IMR-90 (cell line): Measurements from ENCODE around the gene EHMT1. TPM values are rescaled to one million over a fixed set of nuclear protein-coding genes. Genes with fewer than 3 reads are reported as not detected.

Experiments used
- ATAC-seq: fragments of 200-7000 bp; cut with Tn5 transposase; 2 replicates; pipeline ENCODE4 v1.9.1; 2020; ENCODE audit warnings: low read depth, mild to moderate bottlenecking, moderate library complexity
- BruUV-seq: library from RNA; stranded (reverse); fragments of 400-500 nt; replicated peaks from 2 replicates; lab custom pipeline; 2021; lab: Mats Ljungman, UMichigan
- CTCF ChIA-PET: fragments of 300-600 bp; formaldehyde crosslinking; extraction: SDS; loops from one replicate; lab custom pipeline; 2021; ENCODE audit warnings: antibody characterized with exemption; lab: Yijun Ruan, JAX
- POLR2A ChIA-PET: fragments of 300-600 bp; sonication (Branson Sonifier 250); formaldehyde crosslinking; loops from one replicate; lab custom pipeline; 2022; ENCODE audit warnings: antibody characterized with exemption; ENCODE audit not compliant: unreplicated experiment; lab: Charles Lee
- DNase-seq: peaks from one replicate; pipeline ENCODE4 v3.0.0; 2013
- H2AFZ ChIP-seq: replicated peaks from 2 replicates; pipeline ENCODE3; 2013; ENCODE audit warnings: low read length, mild to moderate bottlenecking; ENCODE audit not compliant: poor library complexity
- H2AK5ac ChIP-seq: 2 replicates; pipeline ENCODE4 v1.6.1; 2013; ENCODE audit warnings: low read depth, low read length, inconsistent platforms
- H2AK9ac ChIP-seq: replicated peaks from 2 replicates; pipeline ENCODE3; 2013; ENCODE audit warnings: mild to moderate bottlenecking, low read depth, low read length, moderate library complexity; ENCODE audit not compliant: poor library complexity
- H2BK120ac ChIP-seq: 2 replicates; pipeline ENCODE4 v1.6.1; 2013; ENCODE audit warnings: low read depth, low read length, inconsistent platforms
- H2BK15ac ChIP-seq: 3 replicates; pipeline ENCODE4 v1.6.1; 2013; ENCODE audit warnings: low read depth, low read length, inconsistent platforms
- H2BK20ac ChIP-seq: 2 replicates; pipeline ENCODE4 v1.6.1; 2013; ENCODE audit warnings: low read depth, mild to moderate bottlenecking, inconsistent platforms, low read length, moderate library complexity
- H2BK5ac ChIP-seq: 2 replicates; pipeline ENCODE4 v1.6.1; 2013; ENCODE audit warnings: mild to moderate bottlenecking, low read depth, low read length, inconsistent platforms; ENCODE audit not compliant: poor library complexity, severe bottlenecking
- H3K14ac ChIP-seq: replicated peaks from 2 replicates; pipeline ENCODE4 v1.6.1; 2013; ENCODE audit warnings: low read depth, low read length, inconsistent platforms
- H3K18ac ChIP-seq: 2 replicates; pipeline ENCODE4 v1.6.1; 2013; ENCODE audit warnings: low read depth, low read length, control low read depth
- H3K23ac ChIP-seq: 2 replicates; pipeline ENCODE4 v1.6.1; 2013; ENCODE audit warnings: low read depth, low read length, inconsistent platforms
- H3K27ac ChIP-seq: 2 replicates; pipeline ENCODE4 v1.5.1; 2013; ENCODE audit warnings: mild to moderate bottlenecking, control low read depth, low read length; ENCODE audit not compliant: insufficient read depth
- H3K27me3 ChIP-seq: 2 replicates; pipeline ENCODE4 v1.6.1; 2013; ENCODE audit warnings: low read length; ENCODE audit not compliant: control insufficient read depth, insufficient read depth
- H3K36me3 ChIP-seq: 2 replicates; pipeline ENCODE4 v1.6.1; 2013; ENCODE audit warnings: low read length, mixed read lengths; ENCODE audit not compliant: control insufficient read depth, insufficient read depth
- H3K4ac ChIP-seq: 2 replicates; pipeline ENCODE4 v1.6.1; 2013; ENCODE audit warnings: low read depth, low read length, inconsistent platforms
- H3K4me1 ChIP-seq: 2 replicates; pipeline ENCODE4 v1.6.1; 2013; ENCODE audit warnings: low read length, mixed read lengths; ENCODE audit not compliant: control insufficient read depth, insufficient read depth
- H3K4me2 ChIP-seq: 2 replicates; pipeline ENCODE4 v1.6.1; 2013; ENCODE audit warnings: low read depth, mild to moderate bottlenecking, control low read depth, low read length, moderate library complexity
- H3K4me3 ChIP-seq: 2 replicates; pipeline ENCODE4 v1.5.1; 2013; ENCODE audit warnings: low read depth, mild to moderate bottlenecking, control low read depth, low read length, moderate library complexity; ENCODE audit not compliant: insufficient read depth
- H3K56ac ChIP-seq: 2 replicates; pipeline ENCODE4 v1.6.1; 2013; ENCODE audit warnings: low read length, inconsistent platforms; ENCODE audit not compliant: insufficient read depth; ENCODE audit errors: extremely low read depth
- H3K79me1 ChIP-seq, 2 experiments: 2 replicates each; pipeline ENCODE4 v1.6.1; 2013; ENCODE audit warnings: low read length in 2 of 2, inconsistent platforms in 1 of 2, low read depth in 1 of 2
- H3K9ac ChIP-seq: 2 replicates; pipeline ENCODE4 v1.6.1; 2013; ENCODE audit warnings: low read depth, low read length, control low read depth
- H3K9me1 ChIP-seq: 2 replicates; pipeline ENCODE4 v1.6.1; 2013; ENCODE audit warnings: low read length, inconsistent platforms; ENCODE audit not compliant: insufficient read depth
- H3K9me3 ChIP-seq: 2 replicates; pipeline ENCODE4 v1.6.1; 2013; ENCODE audit warnings: low read length; ENCODE audit not compliant: control insufficient read depth, insufficient read depth
- H4K20me1 ChIP-seq: 2 replicates; pipeline ENCODE4 v1.6.1; 2013; ENCODE audit warnings: low read length, inconsistent platforms; ENCODE audit not compliant: insufficient read depth
- H4K5ac ChIP-seq: 2 replicates; pipeline ENCODE4 v1.6.1; 2013; ENCODE audit warnings: mild to moderate bottlenecking, low read depth, low read length, control low read depth
- H4K8ac ChIP-seq, 2 experiments: 2 replicates each; pipeline ENCODE4 v1.6.1; 2013; ENCODE audit warnings: low read depth in 2 of 2, low read length in 2 of 2, control low read depth in 1 of 2, inconsistent platforms in 1 of 2
- H4K91ac ChIP-seq: 2 replicates; pipeline ENCODE4 v1.6.1; 2013; ENCODE audit warnings: low read depth, low read length, inconsistent platforms; ENCODE audit not compliant: insufficient read depth
- BHLHE40 ChIP-seq: fragments of 150-350 bp; IDR thresholded peaks from 2 replicates; pipeline ENCODE4 v1.6.1; 2016; ENCODE audit warnings: mild to moderate bottlenecking, low read depth, low read length
- CEBPB ChIP-seq: IDR thresholded peaks from 2 replicates; pipeline ENCODE4 v1.6.1; 2012; ENCODE audit warnings: low read depth, low read length, improper control_type of control experiment
- CHD1 ChIP-seq: IDR thresholded peaks from 2 replicates; pipeline ENCODE4 v1.6.1; 2012; ENCODE audit warnings: low read depth, low read length, improper control_type of control experiment
- FOS ChIP-seq: fragments of 150-350 bp; IDR thresholded peaks from 2 replicates; pipeline ENCODE4 v1.6.1; 2016; ENCODE audit warnings: low read depth, low read length
- MAFK ChIP-seq: IDR thresholded peaks from 2 replicates; pipeline ENCODE4 v1.6.1; 2012; ENCODE audit warnings: low read depth, low read length, improper control_type of control experiment
- MAZ ChIP-seq: IDR thresholded peaks from 2 replicates; pipeline ENCODE4 v1.6.1; 2012; ENCODE audit warnings: low read depth, mild to moderate bottlenecking, low read length, improper control_type of control experiment, moderate library complexity, borderline replicate concordance
- MXI1 ChIP-seq: IDR thresholded peaks from 2 replicates; pipeline ENCODE4 v1.6.1; 2012; ENCODE audit warnings: low read depth, mild to moderate bottlenecking, low read length, moderate library complexity, borderline replicate concordance
- NFE2L2 ChIP-seq: fragments of 150-350 bp; IDR thresholded peaks from 2 replicates; pipeline ENCODE4 v1.6.1; 2016; ENCODE audit warnings: low read depth, mild to moderate bottlenecking, low read length
- POLR2A ChIP-seq: IDR thresholded peaks from 2 replicates; pipeline ENCODE4 v1.6.1; 2012; ENCODE audit warnings: mild to moderate bottlenecking, low read depth, low read length
- RAD21 ChIP-seq: IDR thresholded peaks from 2 replicates; pipeline ENCODE4 v1.6.1; 2012; ENCODE audit warnings: low read length, improper control_type of control experiment
- RCOR1 ChIP-seq: IDR thresholded peaks from 2 replicates; pipeline ENCODE4 v1.6.1; 2012; ENCODE audit warnings: mild to moderate bottlenecking, low read length, improper control_type of control experiment; ENCODE audit not compliant: insufficient replicate concordance
- RFX5 ChIP-seq: IDR thresholded peaks from 2 replicates; pipeline ENCODE4 v1.8.0; 2012; ENCODE audit warnings: low read depth, mild to moderate bottlenecking, low read length, moderate library complexity
- SMC3 ChIP-seq: fragments of 150-350 bp; IDR thresholded peaks from 2 replicates; pipeline ENCODE4 v1.6.1; 2016; ENCODE audit warnings: low read depth, mild to moderate bottlenecking, antibody characterized with exemption, low read length, moderate library complexity
- WGBS, 2 experiments: methylation state at CpG; one replicate each; pipeline versions ENCODE4 v1.1.5 to v1.1.7; 2013; ENCODE audit warnings: missing lambda C conversion rate in 2 of 2; ENCODE audit not compliant: insufficient read length in 1 of 2; ENCODE audit errors: extremely low coverage in 2 of 2; 5-methylcytosine and 5-hydroxymethylcytosine counted together
- dilution Hi-C: fragments of 300-500 bp; cut with HindIII; formaldehyde crosslinking; loops from one replicate; pipeline ENCODE4 v1.14.3; 2018; ENCODE audit warnings: low sequenced_read_pairs; ENCODE audit not compliant: unreplicated experiment
- in situ Hi-C: fragments of 300-500 bp; cut with MboI; formaldehyde crosslinking; loops from 3 replicates; pipeline ENCODE4 v1.14.3; 2019; ENCODE audit warnings: low sequenced_read_pairs, inconsistent platforms, mixed read lengths
- intact Hi-C: fragments of 100-400 bp; cut with micrococcal nuclease; formaldehyde crosslinking; loops from 2 replicates; pipeline ENCODE4 v1.10.0; 2022
- polyA plus RNA-seq, 3 experiments: library from polyadenylated mRNA; depleted of rRNA; stranded (reverse); fragments of >200 nt; gene quantifications; 2 replicates each; pipeline ENCODE4 v1.2.3, GENCODE V29; 2012; ENCODE audit warnings: low replicate concordance in 1 of 3
- total RNA-seq: library from RNA; depleted of rRNA; stranded (reverse); fragments of >200 nt; gene quantifications from 2 replicates; pipeline ENCODE4 v1.2.3, GENCODE V29; 2012
- TF ChIP-seq, protein P1 (sequence below): fragments of 150-350 bp; IDR thresholded peaks from 2 replicates; pipeline ENCODE4 v1.6.1; 2016; ENCODE audit warnings: low read depth, mild to moderate bottlenecking, low read length, moderate library complexity, borderline replicate concordance
- TF ChIP-seq, protein P2 (sequence below): fragments of 150-350 bp; IDR thresholded peaks from 2 replicates; pipeline ENCODE4 v1.6.1; 2017; ENCODE audit warnings: mild to moderate bottlenecking, antibody characterized with exemption, low read length, low read depth
- TF ChIP-seq, protein P3 (sequence below): conservative IDR thresholded peaks from 2 replicates; pipeline ENCODE4 v1.5.1; 2012; ENCODE audit warnings: mild to moderate bottlenecking, low read depth, low read length, improper control_type of control experiment

EHMT1 gene
- total and polyA plus RNA-seq, 2 of the 4 experiments (the other 2 are of a cell fraction), result 32.8 to 35.1 TPM

DNA sequence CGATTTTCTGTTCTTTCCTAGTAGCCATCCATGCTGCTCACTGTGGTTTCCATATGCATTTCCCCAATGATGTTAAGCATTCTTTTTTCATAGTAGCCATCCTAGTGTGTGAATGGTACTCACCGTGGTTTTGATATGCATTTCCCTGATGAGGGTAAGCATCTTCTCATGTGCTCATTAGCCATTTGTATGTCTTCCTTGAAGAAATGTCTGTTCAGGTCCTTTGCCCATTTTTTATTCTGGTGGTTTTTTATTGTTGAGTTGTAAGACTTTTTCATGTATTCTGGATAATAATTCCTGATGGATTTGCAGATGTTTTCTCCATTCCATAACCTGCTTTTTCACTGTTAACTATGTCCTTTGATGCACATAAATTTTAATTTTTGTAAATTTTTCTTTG is 108.0 kb downstream of the EHMT1 start:
- no peak overlapping the region for H2AK5ac ChIP-seq
- no peak overlapping the region for H3K27ac ChIP-seq
- H3K79me1 ChIP-seq, result peaks cover 38 to 65% of the 10 kb centered on the region in 2 experiments
- H3K23ac ChIP-seq, result no peak overlapping the region
- no peak overlapping the region for H4K5ac ChIP-seq
- H4K20me1 ChIP-seq, result peaks cover 32% of the 10 kb centered on the region
- H4K8ac ChIP-seq, result no peak overlapping the region
- H2AK9ac ChIP-seq, result no peak overlapping the region
- ATAC-seq, result no peak
- H3K9me3 ChIP-seq, result no peaks in the 10 kb centered on the region
- no peak overlapping the region for H3K9ac ChIP-seq
- H2BK15ac ChIP-seq, result no peak overlapping the region
- H3K9me1 ChIP-seq, result peaks cover 19% of the 10 kb centered on the region
- TF ChIP-seq BHLHE40, result no peak
- no peak for TF ChIP-seq POLR2A
- TF ChIP-seq, protein P1, sequence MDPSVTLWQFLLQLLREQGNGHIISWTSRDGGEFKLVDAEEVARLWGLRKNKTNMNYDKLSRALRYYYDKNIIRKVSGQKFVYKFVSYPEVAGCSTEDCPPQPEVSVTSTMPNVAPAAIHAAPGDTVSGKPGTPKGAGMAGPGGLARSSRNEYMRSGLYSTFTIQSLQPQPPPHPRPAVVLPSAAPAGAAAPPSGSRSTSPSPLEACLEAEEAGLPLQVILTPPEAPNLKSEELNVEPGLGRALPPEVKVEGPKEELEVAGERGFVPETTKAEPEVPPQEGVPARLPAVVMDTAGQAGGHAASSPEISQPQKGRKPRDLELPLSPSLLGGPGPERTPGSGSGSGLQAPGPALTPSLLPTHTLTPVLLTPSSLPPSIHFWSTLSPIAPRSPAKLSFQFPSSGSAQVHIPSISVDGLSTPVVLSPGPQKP, result no peak
- no peak for TF ChIP-seq RFX5
- no peak for TF ChIP-seq MAFK
- no peak for TF ChIP-seq CHD1
- TF ChIP-seq MXI1, result no peak
- TF ChIP-seq, protein P2, sequence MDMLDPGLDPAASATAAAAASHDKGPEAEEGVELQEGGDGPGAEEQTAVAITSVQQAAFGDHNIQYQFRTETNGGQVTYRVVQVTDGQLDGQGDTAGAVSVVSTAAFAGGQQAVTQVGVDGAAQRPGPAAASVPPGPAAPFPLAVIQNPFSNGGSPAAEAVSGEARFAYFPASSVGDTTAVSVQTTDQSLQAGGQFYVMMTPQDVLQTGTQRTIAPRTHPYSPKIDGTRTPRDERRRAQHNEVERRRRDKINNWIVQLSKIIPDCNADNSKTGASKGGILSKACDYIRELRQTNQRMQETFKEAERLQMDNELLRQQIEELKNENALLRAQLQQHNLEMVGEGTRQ, result no peak
- TF ChIP-seq RAD21, result no peak
- no peak for TF ChIP-seq NFE2L2
- TF ChIP-seq RCOR1, result no peak
- TF ChIP-seq CEBPB, result no peak
- TF ChIP-seq, protein P3, sequence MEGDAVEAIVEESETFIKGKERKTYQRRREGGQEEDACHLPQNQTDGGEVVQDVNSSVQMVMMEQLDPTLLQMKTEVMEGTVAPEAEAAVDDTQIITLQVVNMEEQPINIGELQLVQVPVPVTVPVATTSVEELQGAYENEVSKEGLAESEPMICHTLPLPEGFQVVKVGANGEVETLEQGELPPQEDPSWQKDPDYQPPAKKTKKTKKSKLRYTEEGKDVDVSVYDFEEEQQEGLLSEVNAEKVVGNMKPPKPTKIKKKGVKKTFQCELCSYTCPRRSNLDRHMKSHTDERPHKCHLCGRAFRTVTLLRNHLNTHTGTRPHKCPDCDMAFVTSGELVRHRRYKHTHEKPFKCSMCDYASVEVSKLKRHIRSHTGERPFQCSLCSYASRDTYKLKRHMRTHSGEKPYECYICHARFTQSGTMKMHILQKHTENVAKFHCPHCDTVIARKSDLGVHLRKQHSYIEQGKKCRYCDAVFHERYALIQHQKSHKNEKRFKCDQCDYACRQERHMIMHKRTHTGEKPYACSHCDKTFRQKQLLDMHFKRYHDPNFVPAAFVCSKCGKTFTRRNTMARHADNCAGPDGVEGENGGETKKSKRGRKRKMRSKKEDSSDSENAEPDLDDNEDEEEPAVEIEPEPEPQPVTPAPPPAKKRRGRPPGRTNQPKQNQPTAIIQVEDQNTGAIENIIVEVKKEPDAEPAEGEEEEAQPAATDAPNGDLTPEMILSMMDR, result no peak
- TF ChIP-seq FOS, result no peak
- no peak for TF ChIP-seq SMC3
- TF ChIP-seq MAZ, result no peak
- dilution Hi-C loops, result no loop called here
- H3K4me3 ChIP-seq, result no peak overlapping the region
- no peak overlapping the region for H3K18ac ChIP-seq
- in situ Hi-C loops, result no loop called here
- no peak overlapping the region for H2BK20ac ChIP-seq
- no peak overlapping the region for H3K14ac ChIP-seq
- H3K4ac ChIP-seq, result no peak overlapping the region
- CTCF ChIA-PET, result no interaction called here
- H3K4me2 ChIP-seq, result no peak overlapping the region
- no peak overlapping the region for H2AFZ ChIP-seq
- H3K36me3 ChIP-seq, result peaks cover 26% of the 10 kb centered on the region
- H3K56ac ChIP-seq, result no peak overlapping the region
- peaks cover 6% of the 10 kb centered on the region; the same call in 1 of the 2 replicates for H3K4me1 ChIP-seq
- no peaks in the 10 kb centered on the region for H3K27me3 ChIP-seq
- no peak overlapping the region for H4K91ac ChIP-seq
- intact Hi-C loops, result no loop called here
- no CpG with 5 or more reads among the region's 2 CpGs for WGBS, 2 experiments
- POLR2A ChIA-PET, result no interaction called here
- no TSS peak for BruUV-seq
- H2BK120ac ChIP-seq, result no peak overlapping the region
- H2BK5ac ChIP-seq, result no peak overlapping the region
- DNase-seq, result no peak
